Neuronal stem cell (in vitro differentiated cells): ENCODE measurements around the gene TMEFF1.
A peak's percentile ranks its signal among the peaks of the same experiment; 100 is the strongest.
"Not testable (repeated sequence)": the region's sequence is repeated elsewhere in the genome, so short reads cannot be mapped to it uniquely, and the experiment has no call there.

Experiments used
- DNase-seq: peaks from one replicate; pipeline ENCODE4 v3.0.0-alpha.2; 2013; ENCODE audit warnings: low spot score
- H2AFZ ChIP-seq: one replicate; pipeline ENCODE4 v1.6.1; 2013; ENCODE audit warnings: mild to moderate bottlenecking, low read length, inconsistent platforms
- H2AK5ac ChIP-seq: 2 replicates; pipeline ENCODE4 v1.6.1; 2013; ENCODE audit warnings: low read depth, mild to moderate bottlenecking, inconsistent platforms, low read length, moderate library complexity, mixed read lengths
- H2BK120ac ChIP-seq: 2 replicates; pipeline ENCODE4 v1.6.1; 2013; ENCODE audit warnings: low read depth, mild to moderate bottlenecking, inconsistent platforms, low read length, moderate library complexity, mixed read lengths
- H2BK12ac ChIP-seq: one replicate; pipeline ENCODE4 v1.6.1; 2013; ENCODE audit warnings: low read length, inconsistent platforms
- H2BK15ac ChIP-seq: 2 replicates; pipeline ENCODE4 v1.6.1; 2013; ENCODE audit warnings: mild to moderate bottlenecking, low read length, inconsistent platforms, mixed read lengths
- H2BK5ac ChIP-seq: one replicate; pipeline ENCODE4 v1.6.1; 2013; ENCODE audit warnings: inconsistent platforms, mild to moderate bottlenecking, low read length, moderate library complexity
- H3K14ac ChIP-seq: one replicate; pipeline ENCODE4 v1.6.1; 2013; ENCODE audit warnings: low read length, inconsistent platforms
- H3K18ac ChIP-seq: 2 replicates; pipeline ENCODE4 v1.6.1; 2013; ENCODE audit warnings: low read length, inconsistent platforms
- H3K23ac ChIP-seq: 2 replicates; pipeline ENCODE4 v1.6.1; 2013; ENCODE audit warnings: low read depth, mild to moderate bottlenecking, mixed read lengths, low read length, inconsistent platforms; ENCODE audit not compliant: poor library complexity
- H3K27ac ChIP-seq: replicated peaks from 3 replicates; pipeline ENCODE4 v1.5.1; 2013; ENCODE audit warnings: low read length, inconsistent platforms
- H3K27me3 ChIP-seq, 3 experiments: 2 replicates each; pipeline ENCODE4 v1.6.1; 2013; ENCODE audit warnings: low read length in 3 of 3, mild to moderate bottlenecking in 2 of 3, inconsistent platforms in 1 of 3, low read depth in 1 of 3, mixed read lengths in 1 of 3, moderate library complexity in 1 of 3; ENCODE audit not compliant: control insufficient read depth in 3 of 3, insufficient read depth in 3 of 3
- H3K36me3 ChIP-seq, 2 donors: replicated peaks in 1 of 2; 2 replicates each; pipeline ENCODE4 v1.6.1; 2013; ENCODE audit warnings: low read length in 2 of 2; ENCODE audit not compliant: control insufficient read depth in 2 of 2, insufficient read depth in 2 of 2
- H3K4ac ChIP-seq: 2 replicates; pipeline ENCODE4 v1.6.1; 2013; ENCODE audit warnings: inconsistent platforms, mild to moderate bottlenecking, low read length, moderate library complexity
- H3K4me1 ChIP-seq, 2 donors: 1 replicate in 1 of 2; 2 replicates in 1 of 2; pipeline ENCODE4 v1.6.1; 2013; ENCODE audit warnings: low read length in 2 of 2, low read depth in 1 of 2; ENCODE audit not compliant: control insufficient read depth in 2 of 2, insufficient read depth in 1 of 2
- H3K4me2 ChIP-seq: one replicate; pipeline ENCODE4 v1.6.1; 2013; ENCODE audit warnings: mild to moderate bottlenecking, low read length, inconsistent platforms; ENCODE audit not compliant: insufficient read depth, poor library complexity, severe bottlenecking
- H3K4me3 ChIP-seq, 2 donors: 2 replicates each; pipeline ENCODE4 v1.5.1; 2013; ENCODE audit warnings: low read length in 2 of 2, mild to moderate bottlenecking in 2 of 2, inconsistent platforms in 1 of 2, moderate library complexity in 1 of 2
- H3K79me1 ChIP-seq: one replicate; pipeline ENCODE4 v1.6.1; 2013; ENCODE audit warnings: low read depth, mild to moderate bottlenecking, inconsistent platforms, low read length, moderate library complexity
- H3K9ac ChIP-seq: one replicate; pipeline ENCODE4 v1.6.1; 2013; ENCODE audit warnings: mild to moderate bottlenecking, low read depth, low read length, inconsistent platforms; ENCODE audit not compliant: poor library complexity
- H3K9me3 ChIP-seq, 2 donors: replicated peaks in 1 of 2; 2 replicates each; pipeline versions ENCODE3 to v1.6.1; 2013; ENCODE audit warnings: low read length in 2 of 2, mild to moderate bottlenecking in 2 of 2, inconsistent platforms in 1 of 2, low read depth in 1 of 2, mixed read lengths in 1 of 2, moderate library complexity in 1 of 2; ENCODE audit not compliant: control insufficient read depth in 2 of 2, insufficient read depth in 1 of 2
- H4K8ac ChIP-seq: one replicate; pipeline ENCODE4 v1.6.1; 2013; ENCODE audit warnings: low read depth, mild to moderate bottlenecking, inconsistent platforms, low read length, moderate library complexity
- H4K91ac ChIP-seq: one replicate; pipeline ENCODE4 v1.6.1; 2013; ENCODE audit warnings: low read length, low read depth, mild to moderate bottlenecking, inconsistent platforms; ENCODE audit not compliant: poor library complexity
- WGBS, 2 donors: extraction: QIAGEN DNeasy Blood & Tissue Kit; methylation state at CpG; one replicate each; pipeline ENCODE4 v1.1.7; 2013; ENCODE audit warnings: missing lambda C conversion rate in 2 of 2, mixed read lengths in 1 of 2; ENCODE audit not compliant: insufficient read length in 2 of 2, insufficient replicate concordance in 1 of 2; ENCODE audit errors: extremely low coverage in 2 of 2; 5-methylcytosine and 5-hydroxymethylcytosine counted together

TMEFF1 gene

GRCh38 chr9:100515578-100516494 is 42.9 kb downstream of the TMEFF1 start:
- Histone ChIP-seq H2BK120ac (no peak overlapping the region), H3K4me2 (no peak overlapping the region), H4K8ac (no peak overlapping the region), H3K9ac (no peak overlapping the region), H2AK5ac (no peak overlapping the region), H2AFZ (no peak overlapping the region), H3K79me1 (no peaks in the 10 kb centered on the region), H3K4ac (no peak overlapping the region), H3K18ac (no peak overlapping the region), H3K27me3 (no peaks in the 10 kb centered on the region), H3K9me3 (no peaks in the 10 kb centered on the region), H3K14ac (no peak overlapping the region), H2BK15ac (no peak overlapping the region), H3K27ac (peak overlapping the region; percentile 37), H4K91ac (no peak overlapping the region), H3K23ac (no peak overlapping the region), H3K4me3 (no peak overlapping the region), H2BK5ac (no peak overlapping the region), H3K36me3 (peaks cover 7 to 93% of the 10 kb centered on the region in 2 donors), H3K4me1 (no peaks in the 10 kb centered on the region), H2BK12ac (no peak overlapping the region)
- WGBS, 2 donors = no CpG with 5 or more reads among the region's 6 CpGs
- no peak for DNase-seq

- H2BK12ac ChIP-seq = no peak overlapping the region
- peaks cover 27 to 97% of the 10 kb centered on the region in 2 donors for H3K36me3 ChIP-seq
- H3K18ac ChIP-seq = no peak overlapping the region
- H3K23ac ChIP-seq = no peak overlapping the region
- WGBS, 2 donors = no CpG with 5 or more reads among the region's 3 CpGs
- H3K4me3 ChIP-seq = no peak overlapping the region
- no peak overlapping the region for H3K27ac ChIP-seq
- no peak overlapping the region for H2BK5ac ChIP-seq
- no peak for DNase-seq
- H3K9me3 ChIP-seq = peaks cover 10 to 32% of the 10 kb centered on the region in 2 donors
- H3K27me3 ChIP-seq = no peaks in the 10 kb centered on the region
- H3K79me1 ChIP-seq = peaks cover 3% of the 10 kb centered on the region
- H2AK5ac ChIP-seq = no peak overlapping the region
- H4K91ac ChIP-seq = no peak overlapping the region
- no peak overlapping the region for H3K4ac ChIP-seq
- no peak overlapping the region for H3K14ac ChIP-seq
- no peak overlapping the region for H2BK15ac ChIP-seq
- no peak overlapping the region for H2BK120ac ChIP-seq
- no peak overlapping the region for H3K4me2 ChIP-seq
- H3K4me1 ChIP-seq = no peaks in the 10 kb centered on the region
- no peak overlapping the region for H4K8ac ChIP-seq
- H2AFZ ChIP-seq = no peak overlapping the region
- H3K9ac ChIP-seq = no peak overlapping the region
Observed at GRCh38 chr9:100521282-100521681, 48.3 kb downstream of the TMEFF1 start.

- Histone ChIP-seq H3K27me3 (no peaks in the 10 kb centered on the region), H3K27ac (no peak overlapping the region), H2BK12ac (no peak overlapping the region), H3K4me2 (no peak overlapping the region), H4K91ac (no peak overlapping the region), H3K4me3 (no peak overlapping the region), H2BK15ac (no peak overlapping the region), H2AFZ (no peak overlapping the region), H3K9me3 (peaks cover 10 to 43% of the 10 kb centered on the region in 2 donors), H3K14ac (no peak overlapping the region), H3K4me1 (no peaks in the 10 kb centered on the region), H3K23ac (no peak overlapping the region), H2AK5ac (no peak overlapping the region), H4K8ac (no peak overlapping the region), H2BK5ac (no peak overlapping the region), H3K18ac (no peak overlapping the region), H3K79me1 (peaks cover 3% of the 10 kb centered on the region), H3K36me3 (peaks cover 30 to 69% of the 10 kb centered on the region in 2 donors), H2BK120ac (no peak overlapping the region), H3K4ac (no peak overlapping the region), H3K9ac (no peak overlapping the region)
- WGBS, 2 donors = no CpG with 5 or more reads among the region's 2 CpGs
- no peak for DNase-seq
Observed at GRCh38 chr9:100525563-100525962, 52.6 kb downstream of the TMEFF1 start.

- H2BK5ac ChIP-seq, H3K9ac ChIP-seq, H2BK12ac ChIP-seq, H3K4ac ChIP-seq, H2AK5ac ChIP-seq, H3K4me1 ChIP-seq, H3K27ac ChIP-seq, H3K27me3 ChIP-seq, H4K91ac ChIP-seq, H3K23ac ChIP-seq, H2BK15ac ChIP-seq, H3K4me2 ChIP-seq, DNase-seq, H3K18ac ChIP-seq, H2BK120ac ChIP-seq, H3K14ac ChIP-seq, H3K79me1 ChIP-seq, H4K8ac ChIP-seq, H3K4me3 ChIP-seq, H2AFZ ChIP-seq: not testable (repeated sequence)
- no CpG with 5 or more reads among the region's 30 CpGs for WGBS, 2 donors
- H3K9me3 ChIP-seq = peaks cover 10 to 39% of the 10 kb centered on the region in 2 donors
- peaks cover 23 to 52% of the 10 kb centered on the region in 2 donors for H3K36me3 ChIP-seq
Observed at GRCh38 chr9:100527180-100527794, 54.3 kb downstream of the TMEFF1 start.
